ENCODE measurements around the gene CMIP.

DNA sequence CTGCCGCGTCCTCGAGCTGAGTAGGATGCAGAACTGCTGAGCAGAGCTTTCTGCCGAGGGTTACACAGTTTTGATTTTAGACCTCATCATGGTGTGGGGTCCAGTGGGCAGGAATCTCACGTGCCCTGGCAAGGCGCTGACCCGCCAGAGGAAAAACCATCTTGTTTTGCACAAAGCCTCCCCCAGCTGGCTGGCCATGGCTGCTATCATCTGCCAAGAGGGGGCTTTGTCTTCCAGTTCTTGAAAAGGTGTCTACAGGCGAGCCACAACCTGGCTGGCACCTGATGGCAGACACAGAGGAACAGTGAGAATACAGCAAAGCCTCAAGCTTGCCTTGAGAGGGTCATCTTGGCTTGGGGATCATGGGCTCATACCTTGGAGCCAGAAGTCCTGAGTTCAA lies 118.3 kb downstream of the CMIP start:
- no peak for TF ChIP-seq EP300 (IDR thresholded peaks at IDR 0.05; ENCODE audit: borderline replicate concordance)
- TF ChIP-seq ZBTB7A (IDR thresholded peaks at IDR 0.05; ENCODE audit: low read depth) = no peak
- TF ChIP-seq YY1 (IDR thresholded peaks at IDR 0.05; ENCODE audit: low read depth) = no peak
- TF ChIP-seq, protein P1, sequence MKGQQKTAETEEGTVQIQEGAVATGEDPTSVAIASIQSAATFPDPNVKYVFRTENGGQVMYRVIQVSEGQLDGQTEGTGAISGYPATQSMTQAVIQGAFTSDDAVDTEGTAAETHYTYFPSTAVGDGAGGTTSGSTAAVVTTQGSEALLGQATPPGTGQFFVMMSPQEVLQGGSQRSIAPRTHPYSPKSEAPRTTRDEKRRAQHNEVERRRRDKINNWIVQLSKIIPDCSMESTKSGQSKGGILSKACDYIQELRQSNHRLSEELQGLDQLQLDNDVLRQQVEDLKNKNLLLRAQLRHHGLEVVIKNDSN (IDR thresholded peaks at IDR 0.05) = no peak
- no peak for TF ChIP-seq TAF1 (IDR thresholded peaks at IDR 0.05; ENCODE audit: low read depth)
- TF ChIP-seq, protein P2, sequence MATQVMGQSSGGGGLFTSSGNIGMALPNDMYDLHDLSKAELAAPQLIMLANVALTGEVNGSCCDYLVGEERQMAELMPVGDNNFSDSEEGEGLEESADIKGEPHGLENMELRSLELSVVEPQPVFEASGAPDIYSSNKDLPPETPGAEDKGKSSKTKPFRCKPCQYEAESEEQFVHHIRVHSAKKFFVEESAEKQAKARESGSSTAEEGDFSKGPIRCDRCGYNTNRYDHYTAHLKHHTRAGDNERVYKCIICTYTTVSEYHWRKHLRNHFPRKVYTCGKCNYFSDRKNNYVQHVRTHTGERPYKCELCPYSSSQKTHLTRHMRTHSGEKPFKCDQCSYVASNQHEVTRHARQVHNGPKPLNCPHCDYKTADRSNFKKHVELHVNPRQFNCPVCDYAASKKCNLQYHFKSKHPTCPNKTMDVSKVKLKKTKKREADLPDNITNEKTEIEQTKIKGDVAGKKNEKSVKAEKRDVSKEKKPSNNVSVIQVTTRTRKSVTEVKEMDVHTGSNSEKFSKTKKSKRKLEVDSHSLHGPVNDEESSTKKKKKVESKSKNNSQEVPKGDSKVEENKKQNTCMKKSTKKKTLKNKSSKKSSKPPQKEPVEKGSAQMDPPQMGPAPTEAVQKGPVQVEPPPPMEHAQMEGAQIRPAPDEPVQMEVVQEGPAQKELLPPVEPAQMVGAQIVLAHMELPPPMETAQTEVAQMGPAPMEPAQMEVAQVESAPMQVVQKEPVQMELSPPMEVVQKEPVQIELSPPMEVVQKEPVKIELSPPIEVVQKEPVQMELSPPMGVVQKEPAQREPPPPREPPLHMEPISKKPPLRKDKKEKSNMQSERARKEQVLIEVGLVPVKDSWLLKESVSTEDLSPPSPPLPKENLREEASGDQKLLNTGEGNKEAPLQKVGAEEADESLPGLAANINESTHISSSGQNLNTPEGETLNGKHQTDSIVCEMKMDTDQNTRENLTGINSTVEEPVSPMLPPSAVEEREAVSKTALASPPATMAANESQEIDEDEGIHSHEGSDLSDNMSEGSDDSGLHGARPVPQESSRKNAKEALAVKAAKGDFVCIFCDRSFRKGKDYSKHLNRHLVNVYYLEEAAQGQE (IDR thresholded peaks at IDR 0.05; ENCODE audit: low read depth) = no peak
- no peak for TF ChIP-seq CEBPB (IDR thresholded peaks at IDR 0.05)
- TF ChIP-seq RAD21 (IDR thresholded peaks at IDR 0.05; ENCODE audit: low read depth) = no peak
- no peak for TF ChIP-seq NFIC (IDR thresholded peaks at IDR 0.05)
- TF ChIP-seq, protein P3, sequence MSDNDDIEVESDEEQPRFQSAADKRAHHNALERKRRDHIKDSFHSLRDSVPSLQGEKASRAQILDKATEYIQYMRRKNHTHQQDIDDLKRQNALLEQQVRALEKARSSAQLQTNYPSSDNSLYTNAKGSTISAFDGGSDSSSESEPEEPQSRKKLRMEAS (IDR thresholded peaks at IDR 0.05) = no peak
- no peak for TF ChIP-seq FOXM1 (IDR thresholded peaks at IDR 0.05; ENCODE audit: borderline replicate concordance, low read depth)
- TF ChIP-seq CREB1 (IDR thresholded peaks at IDR 0.05; ENCODE audit: low read depth) = no peak
